ENCODE results near the gene TFCP2L1. TPM values are rescaled to one million over a fixed set of nuclear protein-coding genes. Genes with fewer than 3 reads are reported as not detected.

The TFCP2L1 gene
- total and polyA plus RNA-seq, 2 donors (not counting 3 experiments of a cell fraction or from before 2014, with no cell fraction given), result not detected

DNA sequence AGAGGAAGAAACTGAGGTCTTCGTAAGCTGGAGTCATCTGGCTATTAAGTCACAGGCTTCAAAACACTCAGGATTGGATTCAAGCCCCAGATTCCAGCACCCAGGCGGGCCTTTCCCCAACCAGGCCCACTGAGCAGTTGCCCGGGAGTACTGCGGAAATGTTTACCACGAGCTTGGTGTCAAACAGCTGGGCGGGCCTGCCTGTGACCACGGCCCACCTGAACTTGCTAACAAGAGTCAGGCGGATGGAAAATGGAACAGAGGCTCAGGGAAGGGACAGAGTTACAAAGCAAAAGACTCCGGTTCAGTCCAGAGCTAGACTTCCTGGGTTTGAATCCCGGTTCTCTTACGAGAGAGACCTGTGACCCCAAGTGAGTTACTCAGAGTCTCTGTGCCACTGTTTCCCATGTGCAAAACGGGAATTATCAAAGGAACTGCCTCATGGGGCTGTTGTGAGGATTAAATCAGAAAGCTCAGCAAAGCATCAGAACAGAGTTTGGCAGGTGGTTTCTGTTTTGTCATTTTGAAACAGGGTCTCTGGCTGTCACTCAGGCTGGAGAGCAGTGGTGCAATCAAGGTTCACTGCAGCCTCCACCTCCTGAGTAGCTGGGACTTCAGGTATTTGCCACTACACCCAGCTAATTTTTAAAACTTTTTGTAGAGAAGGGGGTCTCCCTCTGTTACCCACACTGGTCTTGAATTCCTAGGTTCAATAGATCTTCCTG, 49.0 kb upstream of the TFCP2L1 start:
- CTCF ChIA-PET, result interaction anchor here (1.1 kb wide), 1 partner anchor 22 kb away, joined by 4 read pairs; no protein-coding TSS in a partner anchor
- no peaks in the 10 kb centered on the region for H3K79me2 ChIP-seq (ENCODE audit: control insufficient read depth, insufficient read depth, low read length)
- DNase-seq (ENCODE audit: low read depth, low spot score) (no peak), FAIRE-seq (no peak)
- H3K9ac ChIP-seq (replicated peaks; ENCODE audit: extremely low read depth, insufficient read depth, low read length), result no peak overlapping the region
- BruUV-seq (replicated peaks), result no TSS peak
- TF ChIP-seq EZH2 (IDR thresholded peaks at IDR 0.05; ENCODE audit: borderline replicate concordance, low read depth, low read length, severe bottlenecking), result no peak
- H3K36me3 ChIP-seq (ENCODE audit: control insufficient read depth in 2 of 2, extremely low read depth in 1 of 2, insufficient read depth in 2 of 2, low read length in 2 of 2), result peaks cover 0 to 4% of the 10 kb centered on the region in 2 experiments
- no peaks in the 10 kb centered on the region for H3K4me1 ChIP-seq (ENCODE audit: control insufficient read depth, extremely low read depth, insufficient read depth, low read length)
- no peaks in the 10 kb centered on the region for H3K9me1 ChIP-seq (replicated peaks; ENCODE audit: control insufficient read depth, extremely low read depth, insufficient read depth, low read length)
- H3K4me2 ChIP-seq (ENCODE audit: insufficient read depth, low read length), result no peak overlapping the region
- intact Hi-C loops (cut with micrococcal nuclease) (no loop called here), dilution Hi-C loops (cut with MboI; ENCODE audit: extremely low pct_ligation_motif_present, low sequenced_read_pairs) (no loop called here)
- no peak overlapping the region for H2AFZ ChIP-seq (ENCODE audit: low read depth, low read length)
- H3K27ac ChIP-seq (ENCODE audit: insufficient read depth, low read depth, low read length), result no peak overlapping the region
- H4K20me1 ChIP-seq (replicated peaks; ENCODE audit: control insufficient read depth, extremely low read depth, insufficient read depth, low read length), result no peaks in the 10 kb centered on the region
- POLR2A ChIA-PET, result no interaction called here
- no peaks in the 10 kb centered on the region for H3K27me3 ChIP-seq (ENCODE audit: control insufficient read depth in 2 of 2, insufficient read depth in 2 of 2, low read length in 2 of 2)
- no peaks in the 10 kb centered on the region for H3K9me3 ChIP-seq (replicated peaks; ENCODE audit: control insufficient read depth, insufficient read depth, low read length)
- no peak overlapping the region for H3K4me3 ChIP-seq (replicated peaks in 1 of 3; ENCODE audit: insufficient read depth in 1 of 3, low read depth in 1 of 3, low read length in 3 of 3)

DNA sequence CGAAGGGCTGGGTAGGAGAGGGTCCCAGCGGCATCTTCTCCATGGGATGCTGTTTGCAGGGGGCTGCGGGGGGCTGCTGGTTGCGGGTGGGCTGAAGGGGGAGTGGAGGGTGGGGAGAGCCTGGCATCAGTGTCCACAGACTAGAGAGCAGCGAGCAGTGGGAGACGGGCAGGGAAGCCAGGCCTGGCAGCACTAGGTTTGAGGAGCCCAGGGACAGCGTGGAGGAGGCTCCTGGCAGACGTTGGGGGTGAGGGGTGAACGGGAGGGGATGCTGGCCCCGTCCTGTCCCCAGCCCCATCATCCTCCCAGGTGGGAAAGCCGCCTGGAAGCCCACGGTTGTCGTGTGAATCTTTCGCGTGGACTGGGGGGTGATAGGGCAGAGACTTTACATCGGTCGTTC, 48.2 kb upstream of the TFCP2L1 start:
- no peaks in the 10 kb centered on the region for H3K9me3 ChIP-seq (replicated peaks; ENCODE audit: control insufficient read depth, insufficient read depth, low read length)
- no peaks in the 10 kb centered on the region for H3K79me2 ChIP-seq (ENCODE audit: control insufficient read depth, insufficient read depth, low read length)
- no TSS peak for BruUV-seq (replicated peaks)
- no peak overlapping the region for H3K27ac ChIP-seq (ENCODE audit: insufficient read depth, low read depth, low read length)
- no peaks in the 10 kb centered on the region for H3K9me1 ChIP-seq (replicated peaks; ENCODE audit: control insufficient read depth, extremely low read depth, insufficient read depth, low read length)
- no peak overlapping the region for H3K9ac ChIP-seq (replicated peaks; ENCODE audit: extremely low read depth, insufficient read depth, low read length)
- ChIA-PET CTCF (no interaction called here), POLR2A (no interaction called here)
- H3K4me3 ChIP-seq (replicated peaks in 1 of 3; ENCODE audit: insufficient read depth in 1 of 3, low read depth in 1 of 3, low read length in 3 of 3), result no peak overlapping the region
- H3K4me1 ChIP-seq (ENCODE audit: control insufficient read depth, extremely low read depth, insufficient read depth, low read length), result no peaks in the 10 kb centered on the region
- intact Hi-C loops (cut with micrococcal nuclease), result no loop called here
- DNase-seq (ENCODE audit: low read depth, low spot score), result no peak
- FAIRE-seq, result no peak
- no peak overlapping the region for H2AFZ ChIP-seq (ENCODE audit: low read depth, low read length)
- no peaks in the 10 kb centered on the region for H3K27me3 ChIP-seq (ENCODE audit: control insufficient read depth in 2 of 2, insufficient read depth in 2 of 2, low read length in 2 of 2)
- H3K36me3 ChIP-seq (ENCODE audit: control insufficient read depth in 2 of 2, extremely low read depth in 1 of 2, insufficient read depth in 2 of 2, low read length in 2 of 2), result peaks cover 0 to 2% of the 10 kb centered on the region in 2 experiments
- H4K20me1 ChIP-seq (replicated peaks; ENCODE audit: control insufficient read depth, extremely low read depth, insufficient read depth, low read length), result no peaks in the 10 kb centered on the region
- H3K4me2 ChIP-seq (ENCODE audit: insufficient read depth, low read length), result no peak overlapping the region
- TF ChIP-seq, protein P1, sequence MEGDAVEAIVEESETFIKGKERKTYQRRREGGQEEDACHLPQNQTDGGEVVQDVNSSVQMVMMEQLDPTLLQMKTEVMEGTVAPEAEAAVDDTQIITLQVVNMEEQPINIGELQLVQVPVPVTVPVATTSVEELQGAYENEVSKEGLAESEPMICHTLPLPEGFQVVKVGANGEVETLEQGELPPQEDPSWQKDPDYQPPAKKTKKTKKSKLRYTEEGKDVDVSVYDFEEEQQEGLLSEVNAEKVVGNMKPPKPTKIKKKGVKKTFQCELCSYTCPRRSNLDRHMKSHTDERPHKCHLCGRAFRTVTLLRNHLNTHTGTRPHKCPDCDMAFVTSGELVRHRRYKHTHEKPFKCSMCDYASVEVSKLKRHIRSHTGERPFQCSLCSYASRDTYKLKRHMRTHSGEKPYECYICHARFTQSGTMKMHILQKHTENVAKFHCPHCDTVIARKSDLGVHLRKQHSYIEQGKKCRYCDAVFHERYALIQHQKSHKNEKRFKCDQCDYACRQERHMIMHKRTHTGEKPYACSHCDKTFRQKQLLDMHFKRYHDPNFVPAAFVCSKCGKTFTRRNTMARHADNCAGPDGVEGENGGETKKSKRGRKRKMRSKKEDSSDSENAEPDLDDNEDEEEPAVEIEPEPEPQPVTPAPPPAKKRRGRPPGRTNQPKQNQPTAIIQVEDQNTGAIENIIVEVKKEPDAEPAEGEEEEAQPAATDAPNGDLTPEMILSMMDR (IDR thresholded peaks at IDR 0.05; ENCODE audit: extremely low read depth in 1 of 2, insufficient read depth in 1 of 2, low read depth in 1 of 2, low read length in 2 of 2), result no peak
- no peak for TF ChIP-seq EZH2 (IDR thresholded peaks at IDR 0.05; ENCODE audit: borderline replicate concordance, low read depth, low read length, severe bottlenecking)
- TF ChIP-seq, protein P2, sequence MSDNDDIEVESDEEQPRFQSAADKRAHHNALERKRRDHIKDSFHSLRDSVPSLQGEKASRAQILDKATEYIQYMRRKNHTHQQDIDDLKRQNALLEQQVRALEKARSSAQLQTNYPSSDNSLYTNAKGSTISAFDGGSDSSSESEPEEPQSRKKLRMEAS (IDR thresholded peaks at IDR 0.05; ENCODE audit: insufficient read depth, insufficient read length), result no peak
- no peak for TF ChIP-seq POLR2A (IDR thresholded peaks at IDR 0.05; ENCODE audit: low read depth, low read length)
- no peak for TF ChIP-seq MYC (IDR thresholded peaks at IDR 0.05; ENCODE audit: low read depth, low read length)
- no peak for TF ChIP-seq GATA2 (IDR thresholded peaks at IDR 0.05; ENCODE audit: insufficient read depth, insufficient read length, low read depth, low read length)
- no peak for TF ChIP-seq JUN (IDR thresholded peaks at IDR 0.05; ENCODE audit: borderline replicate concordance, insufficient read depth, insufficient read length, low read depth)
- TF ChIP-seq FOS (IDR thresholded peaks at IDR 0.05; ENCODE audit: borderline replicate concordance, insufficient read depth, low read length), result no peak
- no peak for TF ChIP-seq POLR2AphosphoS5 (IDR thresholded peaks at IDR 0.05; ENCODE audit: insufficient read depth, low read depth, low read length)
- dilution Hi-C loops (cut with MboI; ENCODE audit: extremely low pct_ligation_motif_present, low sequenced_read_pairs), result no loop called here

Data from endothelial cell of umbilical vein (primary cell).